Mesenchymal stem cell (in vitro differentiated cells and primary cell): ENCODE data around the gene CDK9.

Experiments used
- DNase-seq: peaks from one replicate; pipeline ENCODE4 v3.0.0-alpha.2; 2013
- H2AFZ ChIP-seq: one replicate; pipeline ENCODE4 v1.6.1; 2013; ENCODE audit warnings: low read depth, mild to moderate bottlenecking, control low read depth, inconsistent platforms, low read length, moderate library complexity
- H2AK5ac ChIP-seq: 2 replicates; pipeline ENCODE4 v1.6.1; 2013; ENCODE audit warnings: low read length, moderate library complexity, mild to moderate bottlenecking, inconsistent platforms; ENCODE audit not compliant: severe bottlenecking
- H2BK120ac ChIP-seq: one replicate; pipeline ENCODE4 v1.6.1; 2013; ENCODE audit warnings: low read depth, mild to moderate bottlenecking, inconsistent platforms, low read length, moderate library complexity
- H2BK12ac ChIP-seq, 2 experiments: one replicate each; pipeline ENCODE4 v1.6.1; 2013; ENCODE audit warnings: inconsistent platforms in 2 of 2, low read length in 2 of 2, mild to moderate bottlenecking in 2 of 2, moderate library complexity in 2 of 2, control low read depth in 1 of 2
- H2BK15ac ChIP-seq: one replicate; pipeline ENCODE4 v1.6.1; 2013; ENCODE audit warnings: mild to moderate bottlenecking, low read depth, inconsistent platforms; ENCODE audit not compliant: poor library complexity, severe bottlenecking
- H2BK5ac ChIP-seq: 2 replicates; pipeline ENCODE4 v1.6.1; 2013; ENCODE audit warnings: low read depth, mild to moderate bottlenecking, low read length, control low read depth, inconsistent platforms; ENCODE audit not compliant: poor library complexity, severe bottlenecking
- H3K14ac ChIP-seq, 2 experiments: one replicate each; pipeline ENCODE4 v1.6.1; 2013; ENCODE audit warnings: inconsistent platforms in 2 of 2, low read length in 2 of 2, control low read depth in 1 of 2, mild to moderate bottlenecking in 1 of 2, moderate library complexity in 1 of 2
- H3K18ac ChIP-seq, 2 experiments: one replicate each; pipeline ENCODE4 v1.6.1; 2013; ENCODE audit warnings: inconsistent platforms in 2 of 2, low read length in 2 of 2, control low read depth in 1 of 2, low read depth in 1 of 2, mild to moderate bottlenecking in 1 of 2
- H3K23ac ChIP-seq, 2 experiments: one replicate each; pipeline ENCODE4 v1.6.1; 2013; ENCODE audit warnings: inconsistent platforms in 2 of 2, low read length in 2 of 2, mild to moderate bottlenecking in 2 of 2, moderate library complexity in 2 of 2, control low read depth in 1 of 2
- H3K27ac ChIP-seq: 2 replicates; pipeline ENCODE4 v1.5.1; 2013; ENCODE audit warnings: mild to moderate bottlenecking, moderate library complexity, low read length, control low read depth, inconsistent platforms; ENCODE audit not compliant: poor library complexity, severe bottlenecking
- H3K27me3 ChIP-seq, 2 experiments: 2 replicates each; pipeline versions ENCODE4 v1.6.1 to v1.7.0; 2013; ENCODE audit warnings: low read length in 2 of 2, mild to moderate bottlenecking in 2 of 2, moderate library complexity in 2 of 2, control low read depth in 1 of 2, inconsistent platforms in 1 of 2; ENCODE audit not compliant: control insufficient read depth in 1 of 2, insufficient read depth in 1 of 2
- H3K36me3 ChIP-seq, 2 experiments: 2 replicates each; pipeline versions ENCODE4 v1.6.1 to v1.7.0; 2013; ENCODE audit warnings: low read length in 2 of 2, control low read depth in 1 of 2, inconsistent platforms in 1 of 2, low read depth in 1 of 2, mild to moderate bottlenecking in 1 of 2; ENCODE audit not compliant: insufficient read depth in 2 of 2, control insufficient read depth in 1 of 2
- H3K4ac ChIP-seq, 2 experiments: one replicate each; pipeline ENCODE4 v1.6.1; 2013; ENCODE audit warnings: inconsistent platforms in 2 of 2, low read length in 2 of 2, mild to moderate bottlenecking in 2 of 2, moderate library complexity in 2 of 2, control low read depth in 1 of 2, low read depth in 1 of 2
- H3K4me1 ChIP-seq: 2 replicates; pipeline ENCODE4 v1.6.1; 2013; ENCODE audit warnings: low read depth, low read length, control low read depth; ENCODE audit not compliant: control insufficient read depth, insufficient read depth
- H3K4me2 ChIP-seq: 2 replicates; pipeline ENCODE4 v1.6.1; 2013; ENCODE audit warnings: low read length, mild to moderate bottlenecking, inconsistent platforms; ENCODE audit not compliant: poor library complexity, severe bottlenecking
- H3K4me3 ChIP-seq, 2 experiments: 2 replicates each; pipeline versions ENCODE4 v1.5.1 to v1.7.0; 2013; ENCODE audit warnings: low read length in 2 of 2, mild to moderate bottlenecking in 2 of 2, control low read depth in 1 of 2, low read depth in 1 of 2; ENCODE audit not compliant: insufficient read depth in 1 of 2
- H3K79me1 ChIP-seq: replicated peaks from 2 replicates; pipeline ENCODE4 v1.6.1; 2013; ENCODE audit warnings: mild to moderate bottlenecking, control low read depth, low read length, inconsistent platforms; ENCODE audit not compliant: poor library complexity, severe bottlenecking
- H3K9ac ChIP-seq: 2 replicates; pipeline ENCODE4 v1.7.0; 2013; ENCODE audit warnings: mild to moderate bottlenecking, low read length, moderate library complexity
- H3K9me3 ChIP-seq: 2 replicates; pipeline ENCODE4 v1.7.0; 2013; ENCODE audit warnings: mild to moderate bottlenecking, low read length; ENCODE audit not compliant: control insufficient read depth
- H4K8ac ChIP-seq: one replicate; pipeline ENCODE4 v1.6.1; 2013; ENCODE audit warnings: inconsistent platforms, mild to moderate bottlenecking, low read length, moderate library complexity
- H4K91ac ChIP-seq: one replicate; pipeline ENCODE4 v1.6.1; 2013; ENCODE audit warnings: mild to moderate bottlenecking, low read length, inconsistent platforms
- WGBS: methylation state at CpG from one replicate; pipeline ENCODE4 v1.1.7; 2013; ENCODE audit warnings: mixed read lengths; 5-methylcytosine and 5-hydroxymethylcytosine counted together

Gene CDK9

GRCh38 chr9:127768698-127769097 lies 17.1 kb upstream of the CDK9 start:
- Histone ChIP-seq H3K36me3 (no peaks in the 10 kb centered on the region), H2BK15ac (no peak overlapping the region), H3K23ac (no peak overlapping the region), H3K79me1 (no peaks in the 10 kb centered on the region), H3K9me3 (no peaks in the 10 kb centered on the region), H2BK5ac (no peak overlapping the region), H3K27ac (no peak overlapping the region), H3K18ac (no peak overlapping the region), H2AK5ac (no peak overlapping the region), H3K4me1 (peaks cover 18% of the 10 kb centered on the region), H2AFZ (no peak overlapping the region), H3K9ac (no peak overlapping the region), H3K14ac (no peak overlapping the region), H3K4me2 (no peak overlapping the region), H3K4ac (no peak overlapping the region), H3K4me3 (no peak overlapping the region), H2BK12ac (no peak overlapping the region), H4K91ac (no peak overlapping the region), H3K27me3 (peaks cover 10 to 61% of the 10 kb centered on the region in 2 experiments), H4K8ac (no peak overlapping the region), H2BK120ac (no peak overlapping the region)
- DNase-seq, result no peak
- WGBS, result 78% methylated on average over 8 of the region's 8 CpGs

GRCh38 chr9:127769101-127769500 lies 16.7 kb upstream of the CDK9 start:
- Histone ChIP-seq H3K27me3 (peaks cover 6 to 62% of the 10 kb centered on the region in 2 experiments), H3K4me2 (no peak overlapping the region), H3K9me3 (no peaks in the 10 kb centered on the region), H3K36me3 (no peaks in the 10 kb centered on the region), H3K4ac (no peak overlapping the region), H2AFZ (no peak overlapping the region), H3K18ac (no peak overlapping the region), H2AK5ac (no peak overlapping the region), H3K4me3 (no peak overlapping the region), H4K91ac (no peak overlapping the region), H3K4me1 (peaks cover 18% of the 10 kb centered on the region), H3K27ac (no peak overlapping the region), H2BK5ac (no peak overlapping the region), H3K23ac (no peak overlapping the region), H4K8ac (no peak overlapping the region), H2BK15ac (no peak overlapping the region), H3K79me1 (no peaks in the 10 kb centered on the region), H2BK12ac (no peak overlapping the region), H3K14ac (no peak overlapping the region), H3K9ac (no peak overlapping the region), H2BK120ac (no peak overlapping the region)
- WGBS, result 100% methylated on average over 5 of the region's 5 CpGs
- no peak for DNase-seq

GRCh38 chr9:127769929-127770582 lies 15.8 kb upstream of the CDK9 start:
- Histone ChIP-seq H2BK120ac (no peak overlapping the region), H3K4ac (no peak overlapping the region), H4K91ac (no peak overlapping the region), H2AFZ (no peak overlapping the region), H2AK5ac (no peak overlapping the region), H3K27ac (no peak overlapping the region), H3K4me2 (no peak overlapping the region), H4K8ac (no peak overlapping the region), H3K9ac (no peak overlapping the region), H3K4me1 (peaks cover 18% of the 10 kb centered on the region), H2BK12ac (peak overlapping the region in 1 of 2 experiments; percentile 15), H3K14ac (no peak overlapping the region), H3K36me3 (no peaks in the 10 kb centered on the region), H2BK15ac (peak overlapping the region; percentile 29), H3K18ac (no peak overlapping the region), H2BK5ac (no peak overlapping the region), H3K9me3 (no peaks in the 10 kb centered on the region), H3K4me3 (no peak overlapping the region), H3K79me1 (no peaks in the 10 kb centered on the region), H3K23ac (no peak overlapping the region), H3K27me3 (peaks cover 6 to 56% of the 10 kb centered on the region in 2 experiments)
- 75% methylated on average over 3 of the region's 4 CpGs for WGBS
- DNase-seq, result no peak

DNA sequence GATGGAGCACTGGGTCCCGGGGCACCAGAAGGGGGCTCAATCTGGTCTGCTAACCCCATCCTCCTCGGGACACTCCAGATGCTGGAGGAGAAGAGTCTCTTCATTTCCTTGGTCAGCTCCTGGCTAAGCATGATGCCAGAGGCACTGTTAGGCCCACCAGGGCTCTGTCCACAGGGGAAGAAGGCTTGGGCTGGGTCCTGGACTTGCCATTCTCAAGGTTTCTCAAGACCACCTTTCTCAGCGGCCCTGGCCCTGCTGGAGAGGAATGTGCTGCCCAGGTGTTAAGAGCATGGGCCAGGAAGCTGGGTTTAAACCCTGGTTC lies 15.3 kb upstream of the CDK9 start:
- H3K27me3 ChIP-seq, result peaks cover 6 to 51% of the 10 kb centered on the region in 2 experiments
- no peak overlapping the region for H3K27ac ChIP-seq
- H3K36me3 ChIP-seq, result no peaks in the 10 kb centered on the region
- peak overlapping the region; percentile 44 for H4K91ac ChIP-seq
- no peaks in the 10 kb centered on the region for H3K79me1 ChIP-seq
- H3K4me1 ChIP-seq, result peaks cover 18% of the 10 kb centered on the region
- H3K4me2 ChIP-seq, result peak overlapping the region; percentile 97
- H3K18ac ChIP-seq, result no peak overlapping the region
- no peak overlapping the region for H3K23ac ChIP-seq
- H2AK5ac ChIP-seq, result no peak overlapping the region
- H2BK15ac ChIP-seq, result peak overlapping the region; percentile 37
- peak overlapping the region in 1 of 2 experiments; percentile 72 for H3K4me3 ChIP-seq
- no peak overlapping the region for H2BK12ac ChIP-seq
- no peak overlapping the region for H2AFZ ChIP-seq
- no peak overlapping the region for H2BK5ac ChIP-seq
- no peak overlapping the region for H3K4ac ChIP-seq
- H2BK120ac ChIP-seq, result no peak overlapping the region
- 55% methylated on average over 3 of the region's 3 CpGs for WGBS
- DNase-seq, result no peak
- no peak overlapping the region for H4K8ac ChIP-seq
- no peaks in the 10 kb centered on the region for H3K9me3 ChIP-seq
- no peak overlapping the region for H3K14ac ChIP-seq
- no peak overlapping the region for H3K9ac ChIP-seq
